Fibroblast of skin of abdomen (primary cell): Measurements from ENCODE around the gene KIRREL3.
A peak's percentile ranks its signal among the peaks of the same experiment; 100 is the strongest.

Experiments used
- DNase-seq: peaks from one replicate; pipeline ENCODE4 v3.0.0-alpha.2; 2013

KIRREL3 gene

GRCh38 chr11:126662035-126662790 is 338.4 kb downstream of the KIRREL3 start:
- DNase-seq: no peak

- DNase-seq: no peak
These were observed 339.7 kb downstream of the KIRREL3 start for GRCh38 chr11:126660761-126661425.

- DNase-seq: no peak
These were observed 340.2 kb downstream of the KIRREL3 start for GRCh38 chr11:126660321-126660720.

- DNase-seq: no peak
These were observed 342.1 kb downstream of the KIRREL3 start for GRCh38 chr11:126658306-126659056.

- DNase-seq: no peak
These were observed 344.8 kb downstream of the KIRREL3 start for GRCh38 chr11:126655807-126656128.

GRCh38 chr11:126654886-126655806 is 345.4 kb downstream of the KIRREL3 start:
- no peak for DNase-seq

GRCh38 chr11:126653040-126653439 is 347.5 kb downstream of the KIRREL3 start:
- DNase-seq: no peak

GRCh38 chr11:126647735-126648134 is 352.8 kb downstream of the KIRREL3 start:
- peak; percentile 91 for DNase-seq

- DNase-seq: peak; percentile 77
These were observed 353.6 kb downstream of the KIRREL3 start for GRCh38 chr11:126646701-126647557.

GRCh38 chr11:126645186-126645585 is 355.4 kb downstream of the KIRREL3 start:
- DNase-seq: peak; percentile 91

GRCh38 chr11:126640186-126640585 is 360.4 kb downstream of the KIRREL3 start:
- peak; percentile 26 for DNase-seq

- no peak for DNase-seq
These were observed 360.9 kb downstream of the KIRREL3 start for GRCh38 chr11:126639692-126640091.

- DNase-seq: no peak
These were observed 361.9 kb downstream of the KIRREL3 start for GRCh38 chr11:126638648-126639047.

GRCh38 chr11:126637795-126638175 is 362.8 kb downstream of the KIRREL3 start:
- DNase-seq: peak; percentile 97

- peak; percentile 92 for DNase-seq
These were observed 363.4 kb downstream of the KIRREL3 start for GRCh38 chr11:126636911-126637794.

GRCh38 chr11:126635511-126635910 is 365.1 kb downstream of the KIRREL3 start:
- DNase-seq: no peak

- DNase-seq: no peak
These were observed 365.6 kb downstream of the KIRREL3 start for GRCh38 chr11:126634963-126635362.

- peak; percentile 38 for DNase-seq
These were observed 367.2 kb downstream of the KIRREL3 start for GRCh38 chr11:126633330-126633729.

- no peak for DNase-seq
These were observed 369.4 kb downstream of the KIRREL3 start for GRCh38 chr11:126630893-126631798.
